GM18511 (cell line): Measurements from ENCODE around the gene EXOSC1.
"Not testable (repeated sequence)": the region's sequence is repeated elsewhere in the genome, so short reads cannot be mapped to it uniquely, and the experiment has no call there.

Experiments
- ATAC-seq: cut with Tn5 transposase; IDR thresholded peaks from one replicate; pipeline ENCODE4 v1.9.1; 2021; ENCODE audit warnings: mild to moderate bottlenecking, moderate library complexity; ENCODE audit not compliant: unreplicated experiment

EXOSC1 gene

GRCh38 chr10:97445722-97446639 is at the start of gene EXOSC1, which contains the start of gene ZDHHC16:
TSS of gene EXOSC1 (minus strand) at chr10:97446006. CDS start at chr10:97445985, 21 bp downstream.
TSS of gene ZDHHC16 (plus strand) at chr10:97446175. CDS start at chr10:97451676, 5,501 bp downstream.
- ATAC-seq: peak; percentile 96

- no peak for ATAC-seq
Observed at GRCh38 chr10:97494863-97495506, 49.2 kb upstream of the EXOSC1 start.

- ATAC-seq: no peak
Observed at GRCh38 chr10:97494151-97494550, 48.3 kb upstream of the EXOSC1 start.

GRCh38 chr10:97490592-97490991 is 44.8 kb upstream of the EXOSC1 start:
- ATAC-seq: no peak

GRCh38 chr10:97485647-97486281 is 40.0 kb upstream of the EXOSC1 start:
- no peak for ATAC-seq

- ATAC-seq: no peak
Observed at GRCh38 chr10:97483921-97484320, 38.1 kb upstream of the EXOSC1 start.

GRCh38 chr10:97483506-97483905 is 37.7 kb upstream of the EXOSC1 start:
- no peak for ATAC-seq

GRCh38 chr10:97482381-97482780 is 36.6 kb upstream of the EXOSC1 start:
- no peak for ATAC-seq

- no peak for ATAC-seq
Observed at GRCh38 chr10:97481071-97481470, 35.3 kb upstream of the EXOSC1 start.

- ATAC-seq: no peak
Observed at GRCh38 chr10:97479939-97480338, 34.1 kb upstream of the EXOSC1 start.

- ATAC-seq: not testable (repeated sequence)
Observed at GRCh38 chr10:97479410-97479809, 33.6 kb upstream of the EXOSC1 start.

- ATAC-seq: no peak
Observed at GRCh38 chr10:97475936-97476594, 30.3 kb upstream of the EXOSC1 start.

- no peak for ATAC-seq
Observed at GRCh38 chr10:97474918-97475317, 29.1 kb upstream of the EXOSC1 start.

- not testable (repeated sequence) for ATAC-seq
Observed at GRCh38 chr10:97468781-97469180, 23.0 kb upstream of the EXOSC1 start.

- peak; percentile 92 for ATAC-seq
Observed at GRCh38 chr10:97468162-97468561, 22.4 kb upstream of the EXOSC1 start.

GRCh38 chr10:97466755-97467154 is 20.9 kb upstream of the EXOSC1 start:
- no peak for ATAC-seq

- no peak for ATAC-seq
Observed at GRCh38 chr10:97465982-97466381, 20.2 kb upstream of the EXOSC1 start.

- ATAC-seq: no peak
Observed at GRCh38 chr10:97464226-97464625, 18.4 kb upstream of the EXOSC1 start.

GRCh38 chr10:97463363-97464132 is 17.7 kb upstream of the EXOSC1 start:
- no peak for ATAC-seq

- no peak for ATAC-seq
Observed at GRCh38 chr10:97462309-97462708, 16.5 kb upstream of the EXOSC1 start.
